HCT116 (cell line): ENCODE measurements around the gene ZBTB20. TPM values are rescaled to one million over a fixed set of nuclear protein-coding genes. Genes with fewer than 3 reads are reported as not detected.

ENCODE experiments used
- ATAC-seq: fragments of 200-7000 bp; cut with Tn5 transposase; 2 replicates; pipeline ENCODE4 v1.9.1; 2020; ENCODE audit warnings: mild to moderate bottlenecking, moderate library complexity
- BruUV-seq: library from RNA; stranded (reverse); fragments of 400-500 nt; replicated peaks from 2 replicates; lab custom pipeline; 2021; lab: Mats Ljungman, UMichigan
- CTCF ChIA-PET: fragments of 300-600 bp; sonication (Branson Sonifier 250); formaldehyde crosslinking; loops from one replicate; lab custom pipeline; 2021; ENCODE audit warnings: antibody characterized with exemption; lab: Charles Lee
- POLR2A ChIA-PET: fragments of 300-600, 350-600 bp; sonication (Branson Sonifier 250); formaldehyde crosslinking; loops from one replicate; lab custom pipeline; 2021; ENCODE audit warnings: antibody characterized with exemption; lab: Charles Lee
- RAD21 ChIA-PET, 2 experiments: fragments of 300-600 bp; sonication (Branson Sonifier 250); formaldehyde crosslinking; loops; one replicate each; lab custom pipeline; 2023; ENCODE audit warnings: low total read pairs in 2 of 2; ENCODE audit not compliant: uncharacterized antibody in 2 of 2, unreplicated experiment in 2 of 2, low non-redundant PET in 1 of 2; lab: Charles Lee
- DNase-seq: peaks from one replicate; pipeline ENCODE4 v3.0.0-alpha.2; 2010; ENCODE audit warnings: low read depth, low spot score
- H2AFZ ChIP-seq: fragments of 200-600 bp; shearing (Covaris generic), sonication (generic); 2 replicates; pipeline ENCODE4 v1.6.1; 2017; ENCODE audit warnings: low read depth, mixed run types, mixed read lengths, antibody characterized with exemption, low read length; ENCODE audit not compliant: poor library complexity, severe bottlenecking
- H3K27ac ChIP-seq: 2 replicates; pipeline ENCODE4 v1.5.1; 2012; ENCODE audit warnings: low read depth, low read length
- H3K27me3 ChIP-seq: fragments of 200-600 bp; sonication (generic); 2 replicates; pipeline ENCODE4 v1.6.1; 2016; ENCODE audit warnings: mixed run types, low read length, mixed read lengths; ENCODE audit not compliant: insufficient read depth
- H3K36me3 ChIP-seq, 2 experiments: fragments of 200-500 bp in 1 of 2; fragments of 200-600 bp in 1 of 2; sonication (Bioruptor generic) in 1 of 2; sonication (generic) in 1 of 2; 2 replicates each; pipeline versions ENCODE4 v1.5.1 to v1.6.1; 2014 to 2016; ENCODE audit warnings: low read length in 2 of 2, inconsistent platforms in 1 of 2, mixed read lengths in 1 of 2, mixed run types in 1 of 2; ENCODE audit not compliant: insufficient read depth in 2 of 2, control insufficient read depth in 1 of 2
- H3K4me1 ChIP-seq, 2 experiments: fragments of 200-600 bp in 1 of 2; sonication (generic) in 1 of 2; 2 replicates each; pipeline versions ENCODE4 v1.5.1 to v1.6.1; 2012 to 2017; ENCODE audit warnings: low read length in 2 of 2, inconsistent platforms in 1 of 2, mild to moderate bottlenecking in 1 of 2, mixed read lengths in 1 of 2, mixed run types in 1 of 2, moderate library complexity in 1 of 2; ENCODE audit not compliant: insufficient read depth in 2 of 2, control insufficient read depth in 1 of 2
- H3K4me2 ChIP-seq: fragments of 200-600 bp; sonication (generic); 2 replicates; pipeline ENCODE4 v1.6.1; 2017; ENCODE audit warnings: mixed run types, low read length, mixed read lengths
- H3K4me3 ChIP-seq, 2 experiments: fragments of 200-600 bp in 1 of 2; sonication (generic) in 1 of 2; replicated peaks in 1 of 2; 2 replicates each; pipeline ENCODE4 v1.5.1; 2011 to 2016; ENCODE audit warnings: low read length in 2 of 2, control low read depth in 1 of 2, low read depth in 1 of 2, mild to moderate bottlenecking in 1 of 2, mixed read lengths in 1 of 2, mixed run types in 1 of 2
- H3K79me2 ChIP-seq: fragments of 200-600 bp; sonication (generic); 2 replicates; pipeline ENCODE4 v1.6.1; 2017; ENCODE audit warnings: mild to moderate bottlenecking, mixed run types, low read length, moderate library complexity, mixed read lengths; ENCODE audit not compliant: insufficient read depth
- H3K9ac ChIP-seq: fragments of 200-600 bp; sonication (generic); 2 replicates; pipeline ENCODE4 v1.6.1; 2016; ENCODE audit warnings: low read length, mixed read lengths
- H3K9me2 ChIP-seq: fragments of 200-600 bp; sonication (generic), shearing (Covaris generic); 2 replicates; pipeline ENCODE4 v1.6.1; 2017; ENCODE audit warnings: mixed run types, mild to moderate bottlenecking, moderate library complexity; ENCODE audit not compliant: insufficient read depth
- H3K9me3 ChIP-seq, 2 experiments: fragments of 200-500 bp in 1 of 2; fragments of 200-600 bp in 1 of 2; sonication (Bioruptor generic) in 1 of 2; sonication (generic) in 1 of 2; 2 replicates each; pipeline ENCODE4 v1.6.1; 2014 to 2017; ENCODE audit warnings: low read length in 2 of 2, mixed read lengths in 2 of 2, inconsistent platforms in 1 of 2, low read depth in 1 of 2, mild to moderate bottlenecking in 1 of 2, mixed run types in 1 of 2, moderate library complexity in 1 of 2; ENCODE audit not compliant: control insufficient read depth in 1 of 2, insufficient read depth in 1 of 2
- H4K20me1 ChIP-seq: fragments of 200-600 bp; sonication (generic), shearing (Covaris generic); 2 replicates; pipeline ENCODE4 v1.6.1; 2017; ENCODE audit warnings: mixed run types, mild to moderate bottlenecking, moderate library complexity; ENCODE audit not compliant: insufficient read depth
- EGR1 ChIP-seq: IDR thresholded peaks from 2 replicates; pipeline ENCODE4 v1.6.1; 2012; ENCODE audit warnings: low read depth
- ELF1 ChIP-seq: IDR thresholded peaks from 2 replicates; pipeline ENCODE4 v1.6.1; 2012; ENCODE audit warnings: low read depth, borderline replicate concordance
- EZH2 ChIP-seq: fragments of 200-600 bp; sonication (generic); IDR thresholded peaks from 2 replicates; pipeline ENCODE4 v1.6.1; 2017; ENCODE audit warnings: antibody characterized with exemption, mixed run types
- FOSL1 ChIP-seq: IDR thresholded peaks from 2 replicates; pipeline ENCODE4 v1.6.1; 2012; ENCODE audit warnings: low read depth
- JUND ChIP-seq: IDR thresholded peaks from 2 replicates; pipeline ENCODE4 v1.6.1; 2012
- POLR2A ChIP-seq: IDR thresholded peaks from 2 replicates; pipeline ENCODE4 v1.7.0; 2011; ENCODE audit warnings: borderline replicate concordance; ENCODE audit not compliant: insufficient read depth, insufficient read length; ENCODE audit errors: extremely low read depth
- POLR2AphosphoS5 ChIP-seq: IDR thresholded peaks from 2 replicates; pipeline ENCODE4 v1.6.1; 2011; ENCODE audit warnings: mild to moderate bottlenecking, low read depth, low read length, moderate library complexity
- RAD21 ChIP-seq: IDR thresholded peaks from 2 replicates; pipeline ENCODE4 v1.6.1; 2012; ENCODE audit warnings: low read depth, mild to moderate bottlenecking
- SIN3A ChIP-seq: IDR thresholded peaks from 2 replicates; pipeline ENCODE4 v1.6.1; 2012; ENCODE audit warnings: low read depth
- SP1 ChIP-seq: IDR thresholded peaks from 2 replicates; pipeline ENCODE4 v1.6.1; 2012; ENCODE audit warnings: low read depth
- TCF7L2 ChIP-seq: IDR thresholded peaks from 2 replicates; pipeline ENCODE4 v1.7.0; 2011; ENCODE audit warnings: borderline replicate concordance, inconsistent platforms; ENCODE audit not compliant: insufficient read depth, insufficient read length; ENCODE audit errors: extremely low read depth
- YY1 ChIP-seq: IDR thresholded peaks from 2 replicates; pipeline ENCODE4 v1.6.1; 2011; ENCODE audit warnings: low read length, low read depth, moderate library complexity, mild to moderate bottlenecking; ENCODE audit not compliant: insufficient replicate concordance; ENCODE audit errors: extremely low read depth
- ZFX ChIP-seq: fragments of 450-650 bp; IDR thresholded peaks from 2 replicates; pipeline ENCODE4 v1.6.1; 2017
- intact Hi-C: fragments of 100-400 bp; cut with micrococcal nuclease; formaldehyde crosslinking; loops from 2 replicates; pipeline ENCODE4 v1.10.0; 2022
- total RNA-seq: library from RNA; stranded (reverse); gene quantifications from one replicate; pipeline ENCODE4 v1.2.1, GENCODE V29; 2021; ENCODE audit not compliant: unreplicated experiment
- TF ChIP-seq, protein P1 (sequence below): IDR thresholded peaks from 2 replicates; pipeline ENCODE4 v1.6.1; 2012; ENCODE audit warnings: low read depth
- TF ChIP-seq, protein P2 (sequence below): IDR thresholded peaks from 2 replicates; pipeline ENCODE4 v1.6.1; 2012
- TF ChIP-seq, protein P3 (sequence below), 3 experiments: fragments of 200-600 bp in 1 of 3; sonication (generic) in 1 of 3; IDR thresholded peaks in 2 of 3; conservative IDR thresholded peaks in 1 of 3; 2 replicates each; pipeline ENCODE4 v1.5.1; 2012 to 2017; ENCODE audit warnings: low read depth in 2 of 3, low read length in 2 of 3, antibody characterized with exemption in 1 of 3, borderline replicate concordance in 1 of 3, control low read depth in 1 of 3, mild to moderate bottlenecking in 1 of 3, mixed read lengths in 1 of 3, mixed run types in 1 of 3, moderate library complexity in 1 of 3; ENCODE audit not compliant: insufficient read depth in 1 of 3
- TF ChIP-seq, protein P4 (sequence below): IDR thresholded peaks from 2 replicates; pipeline ENCODE4 v1.6.1; 2012

Gene ZBTB20
- total RNA-seq, 1 experiment from 2014 or later = 42.1 TPM

DNA sequence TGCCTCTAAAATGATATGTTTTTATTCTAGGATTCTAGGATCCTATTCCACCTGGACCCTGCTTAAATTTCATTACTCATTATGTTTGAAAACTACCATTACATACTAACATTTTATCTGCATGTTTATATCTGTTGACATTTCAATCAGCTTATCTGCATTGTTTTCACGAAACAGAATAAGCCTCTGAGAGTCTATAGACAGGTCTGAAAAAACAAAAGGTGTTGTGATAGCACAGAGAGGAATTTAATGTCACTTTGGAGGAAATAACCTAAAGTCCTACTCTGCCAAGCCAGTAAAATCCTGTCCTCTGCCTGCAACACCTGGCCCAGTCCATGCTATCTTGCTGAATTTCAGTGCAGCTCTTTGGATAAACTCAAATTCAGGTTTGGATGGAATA, 315.2 kb downstream of the ZBTB20 start:
- Histone ChIP-seq H4K20me1 (no peaks in the 10 kb centered on the region), H3K4me3 (no peak overlapping the region), H3K4me1 (peaks cover 11 to 13% of the 10 kb centered on the region in 2 experiments; a peak in 2 of 4 replicates), H3K27ac (no peak overlapping the region), H3K9ac (no peak overlapping the region), H3K36me3 (no peaks in the 10 kb centered on the region), H3K9me3 (no peaks in the 10 kb centered on the region), H2AFZ (no peak overlapping the region), H3K9me2 (no peaks in the 10 kb centered on the region), H3K4me2 (no peak overlapping the region), H3K79me2 (no peaks in the 10 kb centered on the region), H3K27me3 (no peaks in the 10 kb centered on the region)
- BruUV-seq = no TSS peak
- ChIA-PET POLR2A (no interaction called here), RAD21 (no interaction called here), CTCF (no interaction called here)
- ATAC-seq (no peak), DNase-seq (no peak)
- intact Hi-C loops = loop anchor here (10.0 kb wide), 1 partner anchor 953 kb away; no protein-coding TSS in a partner anchor
- TF ChIP-seq EGR1 = no peak
- TF ChIP-seq TCF7L2 = no peak
- TF ChIP-seq RAD21 = no peak
- TF ChIP-seq POLR2AphosphoS5 = no peak
- TF ChIP-seq YY1 = no peak
- no peak for TF ChIP-seq ZFX
- no peak for TF ChIP-seq JUND
- no peak for TF ChIP-seq EZH2
- TF ChIP-seq, protein P1, sequence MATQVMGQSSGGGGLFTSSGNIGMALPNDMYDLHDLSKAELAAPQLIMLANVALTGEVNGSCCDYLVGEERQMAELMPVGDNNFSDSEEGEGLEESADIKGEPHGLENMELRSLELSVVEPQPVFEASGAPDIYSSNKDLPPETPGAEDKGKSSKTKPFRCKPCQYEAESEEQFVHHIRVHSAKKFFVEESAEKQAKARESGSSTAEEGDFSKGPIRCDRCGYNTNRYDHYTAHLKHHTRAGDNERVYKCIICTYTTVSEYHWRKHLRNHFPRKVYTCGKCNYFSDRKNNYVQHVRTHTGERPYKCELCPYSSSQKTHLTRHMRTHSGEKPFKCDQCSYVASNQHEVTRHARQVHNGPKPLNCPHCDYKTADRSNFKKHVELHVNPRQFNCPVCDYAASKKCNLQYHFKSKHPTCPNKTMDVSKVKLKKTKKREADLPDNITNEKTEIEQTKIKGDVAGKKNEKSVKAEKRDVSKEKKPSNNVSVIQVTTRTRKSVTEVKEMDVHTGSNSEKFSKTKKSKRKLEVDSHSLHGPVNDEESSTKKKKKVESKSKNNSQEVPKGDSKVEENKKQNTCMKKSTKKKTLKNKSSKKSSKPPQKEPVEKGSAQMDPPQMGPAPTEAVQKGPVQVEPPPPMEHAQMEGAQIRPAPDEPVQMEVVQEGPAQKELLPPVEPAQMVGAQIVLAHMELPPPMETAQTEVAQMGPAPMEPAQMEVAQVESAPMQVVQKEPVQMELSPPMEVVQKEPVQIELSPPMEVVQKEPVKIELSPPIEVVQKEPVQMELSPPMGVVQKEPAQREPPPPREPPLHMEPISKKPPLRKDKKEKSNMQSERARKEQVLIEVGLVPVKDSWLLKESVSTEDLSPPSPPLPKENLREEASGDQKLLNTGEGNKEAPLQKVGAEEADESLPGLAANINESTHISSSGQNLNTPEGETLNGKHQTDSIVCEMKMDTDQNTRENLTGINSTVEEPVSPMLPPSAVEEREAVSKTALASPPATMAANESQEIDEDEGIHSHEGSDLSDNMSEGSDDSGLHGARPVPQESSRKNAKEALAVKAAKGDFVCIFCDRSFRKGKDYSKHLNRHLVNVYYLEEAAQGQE = no peak
- TF ChIP-seq, protein P2, sequence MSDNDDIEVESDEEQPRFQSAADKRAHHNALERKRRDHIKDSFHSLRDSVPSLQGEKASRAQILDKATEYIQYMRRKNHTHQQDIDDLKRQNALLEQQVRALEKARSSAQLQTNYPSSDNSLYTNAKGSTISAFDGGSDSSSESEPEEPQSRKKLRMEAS = no peak
- TF ChIP-seq, protein P3, sequence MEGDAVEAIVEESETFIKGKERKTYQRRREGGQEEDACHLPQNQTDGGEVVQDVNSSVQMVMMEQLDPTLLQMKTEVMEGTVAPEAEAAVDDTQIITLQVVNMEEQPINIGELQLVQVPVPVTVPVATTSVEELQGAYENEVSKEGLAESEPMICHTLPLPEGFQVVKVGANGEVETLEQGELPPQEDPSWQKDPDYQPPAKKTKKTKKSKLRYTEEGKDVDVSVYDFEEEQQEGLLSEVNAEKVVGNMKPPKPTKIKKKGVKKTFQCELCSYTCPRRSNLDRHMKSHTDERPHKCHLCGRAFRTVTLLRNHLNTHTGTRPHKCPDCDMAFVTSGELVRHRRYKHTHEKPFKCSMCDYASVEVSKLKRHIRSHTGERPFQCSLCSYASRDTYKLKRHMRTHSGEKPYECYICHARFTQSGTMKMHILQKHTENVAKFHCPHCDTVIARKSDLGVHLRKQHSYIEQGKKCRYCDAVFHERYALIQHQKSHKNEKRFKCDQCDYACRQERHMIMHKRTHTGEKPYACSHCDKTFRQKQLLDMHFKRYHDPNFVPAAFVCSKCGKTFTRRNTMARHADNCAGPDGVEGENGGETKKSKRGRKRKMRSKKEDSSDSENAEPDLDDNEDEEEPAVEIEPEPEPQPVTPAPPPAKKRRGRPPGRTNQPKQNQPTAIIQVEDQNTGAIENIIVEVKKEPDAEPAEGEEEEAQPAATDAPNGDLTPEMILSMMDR (IDR thresholded peaks at IDR 0.05 in 2 of 3, conservative IDR thresholded peaks at IDR 0.05 in 1 of 3; ENCODE audit: borderline replicate concordance in 1 of 3, insufficient read depth in 1 of 3, low read depth in 2 of 3, low read length in 2 of 3) = no peak
- TF ChIP-seq POLR2A = no peak
- TF ChIP-seq SIN3A = no peak
- no peak for TF ChIP-seq SP1
- TF ChIP-seq, protein P4, sequence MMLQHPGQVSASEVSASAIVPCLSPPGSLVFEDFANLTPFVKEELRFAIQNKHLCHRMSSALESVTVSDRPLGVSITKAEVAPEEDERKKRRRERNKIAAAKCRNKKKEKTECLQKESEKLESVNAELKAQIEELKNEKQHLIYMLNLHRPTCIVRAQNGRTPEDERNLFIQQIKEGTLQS = no peak
- no peak for TF ChIP-seq ELF1
- no peak for TF ChIP-seq FOSL1
